RWPE2 (cell line): ENCODE measurements around the gene ANKRD36.
"Not testable (repeated sequence)": the region's sequence is repeated elsewhere in the genome, so short reads cannot be mapped to it uniquely, and the experiment has no call there.

Experiments
- ATAC-seq: fragments of 200-7000 bp; cut with Tn5 transposase; 3 replicates; pipeline ENCODE4 v1.9.1; 2021; ENCODE audit warnings: low read depth
- DNase-seq: peaks from one replicate; pipeline ENCODE4 v3.0.0-alpha.2; 2020; ENCODE audit warnings: low spot score
- H3K27ac ChIP-seq: fragments of 450-650 bp; 2 replicates; pipeline ENCODE4 v1.5.1; 2017; ENCODE audit warnings: mild to moderate bottlenecking; ENCODE audit not compliant: poor library complexity, severe bottlenecking
- H3K27me3 ChIP-seq: fragments of 250-450 bp; sonication (Bioruptor Pico); 2 replicates; pipeline ENCODE4 v1.5.1; 2021; ENCODE audit warnings: mild to moderate bottlenecking, moderate library complexity; ENCODE audit not compliant: insufficient read depth, poor library complexity, severe bottlenecking
- H3K36me3 ChIP-seq: fragments of 250-450 bp; sonication (Bioruptor Pico); 2 replicates; pipeline ENCODE4 v1.5.1; 2020; ENCODE audit warnings: low read depth, mild to moderate bottlenecking, moderate library complexity
- H3K4me1 ChIP-seq: fragments of 250-450 bp; sonication (Bioruptor Pico); 2 replicates; pipeline ENCODE4 v1.5.1; 2021; ENCODE audit warnings: mild to moderate bottlenecking, moderate library complexity; ENCODE audit not compliant: insufficient read depth, poor library complexity, severe bottlenecking
- H3K4me3 ChIP-seq: fragments of 250-450 bp; sonication (Bioruptor Pico); 2 replicates; pipeline ENCODE4 v1.5.1; 2021; ENCODE audit warnings: mild to moderate bottlenecking, moderate library complexity; ENCODE audit not compliant: severe bottlenecking
- H3K9me3 ChIP-seq: fragments of 250-450 bp; sonication (Bioruptor Pico); 2 replicates; pipeline ENCODE4 v1.5.1; 2021; ENCODE audit warnings: mild to moderate bottlenecking, moderate library complexity; ENCODE audit not compliant: severe bottlenecking
- CTCF ChIP-seq: fragments of 450-650 bp; IDR thresholded peaks from one replicate; pipeline ENCODE4 v1.5.1; 2017; ENCODE audit warnings: mild to moderate bottlenecking, moderate library complexity; ENCODE audit not compliant: poor library complexity, severe bottlenecking

Gene ANKRD36

GRCh38 chr2:97111246-97111645, 1.7 kb upstream of the ANKRD36 start:
- not testable (repeated sequence) for H3K9me3 ChIP-seq, ATAC-seq, H3K36me3 ChIP-seq, DNase-seq, H3K27me3 ChIP-seq, H3K27ac ChIP-seq, H3K4me3 ChIP-seq, H3K4me1 ChIP-seq

- not testable (repeated sequence) for H3K36me3 ChIP-seq, DNase-seq, H3K9me3 ChIP-seq, H3K4me1 ChIP-seq, H3K27me3 ChIP-seq
- Histone ChIP-seq H3K27ac (peak overlapping the region; percentile 81), H3K4me3 (peak overlapping the region; percentile 65)
- ATAC-seq, result peak; percentile 43
- TF ChIP-seq CTCF, result peak; percentile 98
Observed at GRCh38 chr2:97112320-97113049, 468 bp upstream of the ANKRD36 start.

GRCh38 chr2:97113882-97114255, 916 bp downstream of the ANKRD36 start:
- H3K36me3 ChIP-seq, H3K4me1 ChIP-seq, DNase-seq, H3K27me3 ChIP-seq, H3K9me3 ChIP-seq: not testable (repeated sequence)
- Histone ChIP-seq H3K4me3 (peak overlapping the region; percentile 65), H3K27ac (peak overlapping the region; percentile 81)
- peak; percentile 26 for ATAC-seq

GRCh38 chr2:97129090-97129489, 16.1 kb downstream of the ANKRD36 start:
- DNase-seq, ATAC-seq, H3K36me3 ChIP-seq, H3K4me1 ChIP-seq, H3K27ac ChIP-seq, H3K27me3 ChIP-seq, H3K9me3 ChIP-seq, H3K4me3 ChIP-seq: not testable (repeated sequence)

- not testable (repeated sequence) for H3K4me1 ChIP-seq, H3K27me3 ChIP-seq, H3K9me3 ChIP-seq, DNase-seq, H3K27ac ChIP-seq, H3K4me3 ChIP-seq, ATAC-seq
- peaks cover 21% of the 10 kb centered on the region for H3K36me3 ChIP-seq
Observed at GRCh38 chr2:97144016-97144415, 31.1 kb downstream of the ANKRD36 start.

GRCh38 chr2:97166548-97166947, 53.6 kb downstream of the ANKRD36 start:
- ATAC-seq, H3K36me3 ChIP-seq, DNase-seq, H3K27me3 ChIP-seq, H3K9me3 ChIP-seq, H3K27ac ChIP-seq, H3K4me3 ChIP-seq, H3K4me1 ChIP-seq: not testable (repeated sequence)

- H3K4me3 ChIP-seq, H3K36me3 ChIP-seq, H3K4me1 ChIP-seq, H3K27ac ChIP-seq, ATAC-seq, H3K9me3 ChIP-seq, H3K27me3 ChIP-seq, DNase-seq: not testable (repeated sequence)
Observed at GRCh38 chr2:97167938-97168337, 55.0 kb downstream of the ANKRD36 start.

- ATAC-seq, H3K27ac ChIP-seq, DNase-seq, H3K27me3 ChIP-seq, H3K9me3 ChIP-seq, H3K4me1 ChIP-seq, H3K36me3 ChIP-seq, H3K4me3 ChIP-seq: not testable (repeated sequence)
Observed at GRCh38 chr2:97168583-97168982, 55.6 kb downstream of the ANKRD36 start.

- not testable (repeated sequence) for H3K9me3 ChIP-seq, H3K27me3 ChIP-seq, H3K4me1 ChIP-seq, H3K27ac ChIP-seq, ATAC-seq, H3K4me3 ChIP-seq, DNase-seq, H3K36me3 ChIP-seq
Observed at GRCh38 chr2:97180391-97180790, 67.4 kb downstream of the ANKRD36 start.

- not testable (repeated sequence) for H3K4me1 ChIP-seq, ATAC-seq, H3K27ac ChIP-seq, DNase-seq, H3K4me3 ChIP-seq, H3K27me3 ChIP-seq, H3K9me3 ChIP-seq
- peaks cover 62% of the 10 kb centered on the region for H3K36me3 ChIP-seq
Observed at GRCh38 chr2:97195349-97195748, 82.4 kb downstream of the ANKRD36 start.

- not testable (repeated sequence) for H3K4me3 ChIP-seq, ATAC-seq, H3K9me3 ChIP-seq, DNase-seq, H3K4me1 ChIP-seq, H3K27ac ChIP-seq, H3K27me3 ChIP-seq
- H3K36me3 ChIP-seq, result peaks cover 64% of the 10 kb centered on the region
Observed at GRCh38 chr2:97197251-97197650, 84.3 kb downstream of the ANKRD36 start.
